ENCODE measurements around the gene CDC42EP5. TPM values are rescaled to one million over a fixed set of nuclear protein-coding genes. Genes with fewer than 3 reads are reported as not detected.

CDC42EP5 gene
- total and polyA plus RNA-seq, 10 of the 15 experiments (the other 5 are each of a cell fraction or from before 2014, with no cell fraction given): 0.42 to 1.8 (median 1.4) TPM; not detected in 6

GRCh38 chr19:54481326-54481930 is 8.3 kb upstream of the CDC42EP5 start:
- FAIRE-seq: peak; percentile 27
- H3K4me1 ChIP-seq (ENCODE audit: control insufficient read depth, insufficient read depth, low read length): peaks cover 12% of the 10 kb centered on the region
- H3K27ac ChIP-seq (ENCODE audit: control insufficient read depth, insufficient read depth): no peak overlapping the region
- POLR2A ChIA-PET: no interaction called here
- no peak for DNase-seq (ENCODE audit: low read depth, low spot score)
- H3K4me2 ChIP-seq (ENCODE audit: control insufficient read depth, insufficient read depth): no peak overlapping the region
- RAD21 ChIA-PET (ENCODE audit: unreplicated experiment): interaction anchor here (0.7 to 6.5 kb wide), 9 partner anchors 8 to 203 kb away, joined by 3 to 59 read pairs (median 4); partner anchors contain the start of gene CDC42EP5
- H2AFZ ChIP-seq (ENCODE audit: control insufficient read depth, low read depth, low read length): no peak overlapping the region
- intact Hi-C loops (cut with micrococcal nuclease; ENCODE audit: unreplicated experiment) (loop anchor here (1.0 to 5.0 kb wide), 3 partner anchors 36 to 195 kb away; no protein-coding TSS in a partner anchor), in situ Hi-C loops (cut with MboI) (no loop called here)
- peak; percentile 69 for ATAC-seq
- no peaks in the 10 kb centered on the region for H3K79me2 ChIP-seq (ENCODE audit: control insufficient read depth, insufficient read depth, low read length)
- SMC1A ChIA-PET (ENCODE audit: uncharacterized antibody, unreplicated experiment): interaction anchor here (0.6 to 7.3 kb wide), 10 partner anchors 37 to 201 kb away, joined by 3 to 118 read pairs (median 4); partner anchors contain the start of gene LILRB4
- no peaks in the 10 kb centered on the region for H4K20me1 ChIP-seq (ENCODE audit: control insufficient read depth, insufficient read depth)
- TF ChIP-seq YBX1 (IDR thresholded peaks at IDR 0.05) (no peak), BCL11A (IDR thresholded peaks at IDR 0.05; ENCODE audit: low read depth, low read length) (no peak), CTCF (IDR thresholded peaks at IDR 0.05 in 2 of 3, conservative IDR thresholded peaks at IDR 0.05 in 1 of 3; ENCODE audit: control insufficient read depth in 2 of 3, extremely low read depth in 1 of 3, insufficient read depth in 1 of 3, low read depth in 3 of 3, low read length in 3 of 3) (peak; percentile 61 to 74 (median 69)), PAX8 (IDR thresholded peaks at IDR 0.05) (no peak), PKNOX1 (IDR thresholded peaks at IDR 0.05) (peak; percentile 49; the same call in 1 of the 2 replicates), POLR2A (IDR thresholded peaks at IDR 0.05; ENCODE audit: low read depth, low read length) (no peak), ELK1 (IDR thresholded peaks at IDR 0.05; ENCODE audit: low read depth, low read length) (no peak), MTA3 (IDR thresholded peaks at IDR 0.05; ENCODE audit: borderline replicate concordance, low read length) (no peak), IRF4 (IDR thresholded peaks at IDR 0.05; ENCODE audit: low read depth, low read length) (0 out of 2 replicates have a peak, but pooled peaks have one; percentile 60), TBL1XR1 (IDR thresholded peaks at IDR 0.05; ENCODE audit: low read depth, low read length) (no peak), BHLHE40 (IDR thresholded peaks at IDR 0.05; ENCODE audit: borderline replicate concordance in 1 of 2, low read depth in 2 of 2, low read length in 1 of 2) (peak in 1 of 2 experiments; percentile 38; a peak in 2 of 4 replicates), CHD1 (IDR thresholded peaks at IDR 0.05; ENCODE audit: low read depth, low read length) (no peak), MXI1 (IDR thresholded peaks at IDR 0.05; ENCODE audit: low read depth, low read length) (no peak), EZH2 (IDR thresholded peaks at IDR 0.05; ENCODE audit: borderline replicate concordance, control insufficient read depth, low read depth, low read length) (no peak), RAD21 (IDR thresholded peaks at IDR 0.05; ENCODE audit: insufficient read depth, low read depth, low read length) (peak; percentile 83), NR2C1 (IDR thresholded peaks at IDR 0.05) (no peak), SMC3 (IDR thresholded peaks at IDR 0.05; ENCODE audit: borderline replicate concordance, low read length) (peak; percentile 58; the same call in 1 of the 2 replicates), ZSCAN29 (IDR thresholded peaks at IDR 0.05) (no peak)
- no peaks in the 10 kb centered on the region; a peak in 1 of 4 replicates for H3K27me3 ChIP-seq (replicated peaks in 1 of 2; ENCODE audit: control insufficient read depth in 2 of 2, insufficient read depth in 2 of 2, low read length in 1 of 2)
- WGBS (ENCODE audit: insufficient coverage, insufficient replicate concordance, low lambda C conversion rate, missing lambda C conversion rate): 12% methylated on average over 16 of the region's 16 CpGs
- H3K9me3 ChIP-seq (replicated peaks; ENCODE audit: control insufficient read depth, insufficient read depth, low read length): no peaks in the 10 kb centered on the region
- H3K4me3 ChIP-seq: no peak overlapping the region
- H3K9ac ChIP-seq (ENCODE audit: control insufficient read depth, insufficient read depth, low read length): no peak overlapping the region
- CTCF ChIA-PET: interaction anchor here (0.6 to 8.5 kb wide), 28 partner anchors 10 to 582 kb away, joined by 3 to 236 read pairs (median 4); partner anchors contain the start of genes CNOT3, LILRA2, LILRB4 and RDH13
- no peaks in the 10 kb centered on the region for H3K36me3 ChIP-seq (ENCODE audit: control insufficient read depth in 2 of 2, insufficient read depth in 2 of 2, low read length in 1 of 2)
- no TSS peak for BruUV-seq (replicated peaks)

Measured in GM12878 (cell line).